ENCODE data around the gene CEACAM1.

Gene CEACAM1

GRCh38 chr19:42459926-42460325 is 68.4 kb downstream of the CEACAM1 start:
- TF ChIP-seq ZFP3 (CRISPR knock-in tag; IDR thresholded peaks at IDR 0.05) (no peak), ZNF565 (CRISPR knock-in tag; conservative IDR thresholded peaks at IDR 0.05; ENCODE audit: low read depth) (no peak), POU6F1 (CRISPR knock-in tag; IDR thresholded peaks at IDR 0.05; ENCODE audit: borderline replicate concordance, low read depth) (no peak), ISL1 (CRISPR knock-in tag; IDR thresholded peaks at IDR 0.05) (no peak), PPARA (CRISPR knock-in tag; IDR thresholded peaks at IDR 0.05; ENCODE audit: borderline replicate concordance) (no peak), BACH2 (CRISPR knock-in tag; IDR thresholded peaks at IDR 0.05; ENCODE audit: borderline replicate concordance) (no peak), ZFP30 (CRISPR knock-in tag; IDR thresholded peaks at IDR 0.05) (no peak), TSHZ2 (CRISPR knock-in tag; IDR thresholded peaks at IDR 0.05) (no peak), RARB (CRISPR knock-in tag; IDR thresholded peaks at IDR 0.05) (no peak), ARNTL (CRISPR knock-in tag; IDR thresholded peaks at IDR 0.05; ENCODE audit: borderline replicate concordance, low read depth) (no peak), GLIS3 (CRISPR knock-in tag; IDR thresholded peaks at IDR 0.05) (no peak), CSDC2 (CRISPR knock-in tag; IDR thresholded peaks at IDR 0.05) (no peak), TCF4 (CRISPR knock-in tag; IDR thresholded peaks at IDR 0.05; ENCODE audit: borderline replicate concordance) (no peak), PATZ1 (CRISPR knock-in tag; IDR thresholded peaks at IDR 0.05; ENCODE audit: borderline replicate concordance) (no peak), CSRNP3 (CRISPR knock-in tag; IDR thresholded peaks at IDR 0.05) (no peak), ESRRG (CRISPR knock-in tag; IDR thresholded peaks at IDR 0.05) (no peak), TOX (CRISPR knock-in tag; IDR thresholded peaks at IDR 0.05; ENCODE audit: borderline replicate concordance) (no peak), ZNF8 (CRISPR knock-in tag; IDR thresholded peaks at IDR 0.05) (no peak), CREB5 (CRISPR knock-in tag; IDR thresholded peaks at IDR 0.05; ENCODE audit: low read depth) (no peak)

More at GRCh38 chr19:42459926-42460325, 68.4 kb downstream of the CEACAM1 start:
- no peak for ATAC-seq
